HG03039 (cell line): Measurements from ENCODE around the gene PPIP5K2.

Experiments
- ATAC-seq: cut with Tn5 transposase; IDR thresholded peaks from one replicate; pipeline ENCODE4 v1.9.1; 2021; ENCODE audit warnings: mild to moderate bottlenecking, moderate library complexity; ENCODE audit not compliant: unreplicated experiment

PPIP5K2 gene

DNA sequence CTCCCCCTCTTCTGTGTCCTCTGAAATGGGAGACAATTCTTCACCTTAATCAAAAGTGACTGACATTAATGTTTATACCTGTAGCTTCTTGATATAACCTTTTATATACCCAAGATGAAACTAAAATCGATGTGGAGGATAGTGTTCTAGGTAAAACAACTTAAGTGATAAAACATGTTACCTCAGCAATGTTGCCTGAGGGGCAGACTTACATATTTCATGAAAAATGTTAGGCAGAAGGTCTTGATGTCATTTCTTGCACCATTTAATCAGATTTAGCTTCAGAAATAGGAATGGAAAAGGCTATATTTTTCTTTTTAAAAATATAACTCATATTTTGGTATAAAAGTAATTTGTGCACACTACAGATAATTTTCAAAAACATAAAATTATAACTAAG is 115.8 kb downstream of the PPIP5K2 start:
- ATAC-seq: no peak

DNA sequence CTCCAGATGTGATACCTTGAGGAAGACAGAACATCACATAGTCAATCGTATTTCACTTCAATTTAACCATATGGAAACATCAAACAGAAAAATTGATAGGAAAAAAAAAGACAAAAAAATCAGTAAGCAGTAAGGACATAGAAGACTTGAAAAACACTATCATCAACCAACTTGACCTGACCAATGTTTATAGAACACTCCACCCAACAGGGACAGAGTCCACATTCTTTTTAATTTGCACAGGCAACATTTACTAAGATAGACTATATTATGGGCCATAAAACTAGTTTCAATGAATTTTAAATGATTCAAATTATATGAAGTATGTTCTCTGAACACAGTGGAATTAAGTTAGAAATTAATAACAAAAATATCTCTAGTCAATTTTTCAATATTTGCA is 117.7 kb downstream of the PPIP5K2 start:
- no peak for ATAC-seq

DNA sequence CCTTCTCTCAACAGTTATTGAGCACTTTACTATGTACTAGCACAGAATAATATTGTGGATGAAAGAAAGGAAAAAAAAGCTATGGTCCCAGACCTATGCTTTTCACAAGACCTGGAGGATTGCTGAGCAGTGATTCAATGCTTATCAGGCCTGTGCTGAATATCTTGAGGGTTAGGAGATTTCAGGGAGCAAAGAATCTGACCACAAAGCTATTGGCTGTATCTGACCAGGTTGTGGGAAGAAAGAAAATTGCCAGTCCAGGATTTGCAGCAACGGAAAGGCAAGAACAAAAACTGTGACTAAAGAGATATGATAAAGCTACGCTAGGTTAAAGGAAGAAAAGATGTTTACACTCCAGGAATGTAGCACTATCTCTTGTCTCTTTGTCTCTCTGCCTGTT is 123.6 kb downstream of the PPIP5K2 start:
- ATAC-seq: no peak

DNA sequence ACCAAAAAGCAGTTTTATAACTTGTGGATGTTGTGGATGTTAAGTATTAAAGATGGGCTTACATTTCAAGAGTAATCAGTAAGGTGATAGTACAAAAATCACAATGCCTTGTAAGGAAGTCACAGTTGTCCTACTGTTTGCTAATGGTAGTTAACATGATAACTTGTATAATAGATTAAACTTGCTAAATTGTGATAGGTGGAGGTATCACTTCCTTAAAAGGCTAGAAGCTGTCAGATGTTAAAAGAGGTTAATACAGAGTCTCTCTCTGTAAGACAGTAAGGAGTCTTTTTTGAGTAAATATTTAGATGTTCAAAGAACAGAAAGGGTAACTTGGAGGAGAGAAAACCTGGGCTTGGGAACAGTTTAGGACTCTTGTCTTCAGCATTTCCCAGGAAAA is 124.3 kb downstream of the PPIP5K2 start:
- no peak for ATAC-seq

DNA sequence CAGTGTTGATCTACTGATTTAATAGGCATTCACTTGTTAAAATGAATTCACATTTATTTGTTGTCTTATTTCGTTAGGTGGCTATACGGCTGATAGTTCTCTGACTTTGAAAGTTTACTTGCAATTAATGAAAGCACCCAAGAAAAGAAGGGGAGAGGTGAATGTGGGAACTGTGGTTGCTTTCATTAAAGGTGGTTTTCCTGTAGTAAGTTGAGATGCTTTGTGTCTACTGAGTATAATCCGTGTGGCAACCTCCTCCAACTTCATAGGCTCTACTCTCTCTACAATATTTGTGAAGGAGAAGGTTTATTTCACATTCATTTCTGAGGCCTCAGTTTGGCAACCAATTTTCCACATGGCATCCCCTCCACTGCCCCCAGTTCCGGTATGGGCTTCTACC is 125.7 kb downstream of the PPIP5K2 start:
- no peak for ATAC-seq

DNA sequence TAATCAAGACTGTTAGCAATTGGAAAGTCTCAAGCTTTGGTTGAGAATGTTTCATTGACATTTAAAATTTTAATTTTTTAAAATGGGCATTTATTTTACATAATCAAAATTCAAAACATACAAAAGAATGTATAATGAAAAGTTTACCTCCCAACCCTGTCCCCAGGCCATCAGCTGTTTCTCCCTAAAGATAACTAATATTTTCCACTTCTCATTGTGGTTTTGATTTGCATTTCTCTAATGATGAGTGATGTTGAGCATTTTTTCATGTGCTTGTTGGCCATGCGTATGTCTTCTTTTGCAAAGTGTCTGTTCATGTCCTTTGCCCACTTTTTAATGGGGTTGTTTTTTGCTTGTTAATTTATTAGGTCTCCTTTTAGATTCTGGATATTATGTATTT is 127.0 kb downstream of the PPIP5K2 start:
- ATAC-seq: no peak

DNA sequence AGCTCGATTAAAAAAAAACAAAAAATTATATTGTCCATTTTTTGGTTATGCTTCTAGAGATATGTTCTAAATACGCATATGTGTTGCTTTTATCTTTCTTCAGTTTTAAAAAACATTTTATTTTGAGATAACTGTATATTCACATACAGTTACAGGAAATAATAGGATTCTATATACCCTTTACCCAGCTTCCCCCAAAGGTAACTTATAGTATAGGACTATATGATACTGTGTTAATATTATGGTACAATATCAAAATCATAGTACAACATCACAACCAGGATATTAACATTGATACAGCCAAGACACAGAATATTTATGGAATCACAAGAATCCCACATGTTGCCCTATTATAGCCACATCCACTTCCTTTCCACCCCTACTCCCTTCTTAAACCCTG is 129.0 kb downstream of the PPIP5K2 start:
- ATAC-seq: no peak

DNA sequence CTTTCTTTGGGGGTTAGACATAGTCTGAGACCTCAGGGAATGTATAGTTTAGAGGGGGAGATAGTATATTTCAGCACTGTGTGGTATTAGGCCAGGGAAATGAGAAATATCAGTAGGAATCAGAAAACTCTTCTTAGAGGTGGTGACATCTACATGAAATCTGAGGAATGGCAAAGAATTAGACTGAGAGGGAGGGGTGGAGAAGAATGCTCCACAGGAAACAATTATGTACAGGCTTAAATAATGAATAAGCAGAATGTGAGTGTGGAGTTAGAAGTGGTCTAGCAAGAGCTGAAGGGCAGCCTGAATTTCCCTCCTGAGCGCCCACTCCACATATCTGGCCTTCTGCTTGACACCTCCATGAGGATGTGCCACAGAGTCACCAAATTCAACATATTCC is 134.8 kb downstream of the PPIP5K2 start:
- no peak for ATAC-seq

DNA sequence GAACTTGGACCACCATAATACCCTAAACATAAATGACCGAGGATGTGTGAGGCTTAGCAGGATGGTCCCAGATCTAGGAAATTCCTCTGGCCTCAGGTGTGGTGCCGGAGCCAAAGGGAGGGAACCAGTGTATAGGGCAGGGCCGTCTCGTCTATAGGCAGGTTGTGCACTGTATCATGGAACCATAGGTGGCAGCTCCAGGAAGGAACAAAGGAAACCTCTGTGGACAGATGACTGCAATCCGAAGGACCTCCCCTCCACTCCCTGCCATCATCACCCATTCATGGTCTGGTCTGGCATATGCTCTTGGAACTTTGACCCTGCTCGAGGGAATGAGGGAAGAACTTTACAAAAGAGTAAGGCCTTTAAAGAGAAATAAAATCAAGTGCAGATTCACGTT is 135.6 kb downstream of the PPIP5K2 start:
- ATAC-seq: no peak

DNA sequence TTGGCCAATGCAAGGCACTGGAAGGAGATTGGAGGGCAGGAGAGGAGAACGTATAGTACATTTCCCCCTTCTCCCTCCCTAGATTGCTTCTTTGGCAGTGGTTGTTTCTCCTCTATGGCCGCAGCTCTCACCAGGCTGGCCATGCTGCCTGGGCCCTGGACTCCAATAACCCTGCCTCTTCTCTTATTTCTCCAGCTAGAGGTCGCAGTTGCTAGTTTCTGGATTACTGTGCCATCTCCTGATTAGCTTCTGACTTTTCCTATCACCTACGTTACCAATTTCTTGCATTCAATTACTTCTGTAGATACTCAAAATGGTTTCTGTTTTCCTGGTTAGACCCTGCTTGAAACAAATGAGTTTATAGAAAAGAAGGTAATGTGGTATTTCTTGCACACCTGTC is 136.1 kb downstream of the PPIP5K2 start:
- ATAC-seq: no peak

DNA sequence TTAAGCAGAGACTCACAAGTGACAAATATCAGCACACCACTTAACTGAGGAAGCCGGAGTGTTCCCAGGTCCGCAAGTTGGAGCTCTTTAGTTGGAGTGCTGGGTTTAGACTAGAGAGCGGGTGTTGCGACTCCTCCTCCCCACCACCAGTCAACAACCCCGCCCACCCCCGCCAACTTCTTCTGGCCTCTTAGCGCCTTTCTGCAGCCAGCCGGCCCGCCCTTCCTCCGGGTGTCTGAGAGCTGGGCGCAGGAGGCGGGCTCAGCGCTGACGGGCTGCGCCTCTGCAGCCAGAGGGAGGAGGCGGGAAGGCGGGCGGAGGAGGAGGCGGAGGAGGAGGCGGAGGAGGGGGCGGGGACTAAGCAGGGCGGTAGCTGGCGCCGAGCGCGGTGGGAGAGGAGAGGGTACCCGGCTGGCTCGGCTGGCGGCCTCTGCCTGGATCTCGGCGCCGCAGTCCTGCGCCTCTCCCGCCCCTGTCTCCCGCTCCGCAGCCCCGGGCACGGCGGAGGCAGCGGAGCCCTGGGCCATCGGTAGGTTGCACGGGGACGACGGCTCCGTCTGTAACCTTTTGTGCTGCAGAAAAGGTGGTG is 138.4 kb downstream of the PPIP5K2 start, which contains the start of gene MACIR:
MACIR (plus strand) TSS at position 396 of the 589 bp plus-strand sequence. CDS start 17,157 bp downstream, outside the sequence.
- ATAC-seq: peak; percentile 90

DNA sequence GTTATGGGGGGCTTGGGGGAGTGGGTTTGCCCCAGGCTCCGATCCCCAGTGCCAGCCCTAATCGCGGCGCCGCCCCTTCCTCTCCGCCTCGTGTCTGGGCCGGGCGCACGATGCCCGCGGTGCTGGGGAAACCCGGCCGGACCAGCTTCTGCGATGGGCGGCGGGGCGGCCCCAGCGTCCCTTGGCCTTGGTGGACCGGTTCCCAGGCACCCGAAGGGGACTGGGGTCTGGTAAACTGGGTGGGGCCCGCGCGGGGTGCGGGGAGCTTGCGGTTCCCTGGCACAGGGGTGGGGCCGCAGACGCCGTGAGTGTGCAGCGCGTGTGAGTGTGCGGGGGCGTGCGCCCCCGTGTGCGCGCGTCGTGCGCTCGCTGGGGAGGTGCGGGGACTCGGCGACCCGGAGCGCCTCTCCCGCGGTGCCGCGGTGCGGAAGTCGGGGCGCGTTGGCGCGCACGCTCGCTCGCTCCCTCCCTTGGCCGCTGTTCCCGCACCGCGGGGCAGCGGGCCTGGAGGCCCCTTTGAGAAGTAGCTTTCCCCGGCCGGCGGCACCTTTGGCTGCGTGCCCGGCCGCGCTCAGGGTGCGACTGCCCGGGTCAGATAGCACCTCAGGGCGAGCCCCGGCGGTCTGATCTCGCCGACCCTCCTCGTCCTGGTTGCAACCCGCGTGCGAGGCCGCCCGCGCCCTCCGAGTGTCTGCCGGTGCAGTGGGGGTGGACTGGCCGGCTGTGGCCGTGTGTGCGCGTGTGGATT is 139.0 kb downstream of the PPIP5K2 start:
- ATAC-seq: peak; percentile 28

DNA sequence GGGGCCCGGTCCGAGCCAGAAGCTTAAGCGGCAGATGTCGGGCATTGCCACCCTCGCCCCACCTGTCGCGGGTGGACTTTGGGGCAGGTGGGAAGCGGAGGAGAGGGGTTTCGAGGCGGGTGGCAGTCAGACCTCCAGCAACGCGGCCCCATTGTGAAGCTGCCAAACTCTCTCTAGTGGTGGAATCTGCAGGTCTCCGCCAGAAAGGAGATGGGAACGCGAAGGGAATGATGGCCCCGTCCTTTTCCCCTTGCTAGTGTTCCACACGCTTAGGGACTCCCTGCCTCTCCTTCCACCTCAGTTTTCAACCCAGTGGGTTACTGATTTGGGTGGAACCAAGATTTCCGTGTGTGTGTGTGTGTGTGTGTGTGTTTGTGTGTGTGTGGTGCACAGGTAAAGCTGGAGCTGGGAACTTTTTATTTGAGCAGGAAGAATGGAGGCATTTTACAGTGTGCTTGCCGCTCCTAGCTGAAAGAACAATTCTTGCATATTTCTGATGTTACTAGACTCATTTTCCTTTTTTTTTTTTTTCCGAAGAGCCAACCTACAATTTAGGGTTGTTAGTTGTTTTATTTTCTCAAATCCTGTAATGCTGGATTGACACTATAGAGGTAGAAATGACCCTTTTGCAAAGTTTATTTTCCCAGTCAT is 139.7 kb downstream of the PPIP5K2 start:
- no peak for ATAC-seq

DNA sequence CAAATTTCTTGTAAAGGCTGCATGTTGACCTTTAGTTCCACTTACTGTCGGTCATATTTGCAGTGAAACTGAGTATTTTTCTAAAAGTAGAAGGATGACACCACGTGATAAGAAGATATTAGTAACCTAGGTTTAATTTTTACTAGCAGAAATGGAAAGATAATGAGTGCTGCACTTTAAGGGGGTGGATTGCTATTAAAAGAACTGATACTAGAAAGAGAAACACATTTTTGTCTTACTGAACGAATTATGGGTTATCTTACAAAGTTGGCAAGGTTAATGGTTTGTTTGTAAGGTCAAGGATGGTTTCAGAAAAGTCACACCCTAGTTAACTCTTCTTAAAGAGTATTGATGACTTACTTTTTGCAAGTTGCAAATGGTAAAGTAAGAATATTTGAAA is 140.8 kb downstream of the PPIP5K2 start:
- peak; percentile 21 for ATAC-seq
